HG03521 (cell line): Measurements from ENCODE around the gene STYXL1.

Source experiments
- ATAC-seq: cut with Tn5 transposase; IDR thresholded peaks from one replicate; pipeline ENCODE4 v1.9.1; 2021; ENCODE audit warnings: mild to moderate bottlenecking, moderate library complexity; ENCODE audit not compliant: unreplicated experiment

The STYXL1 gene

DNA sequence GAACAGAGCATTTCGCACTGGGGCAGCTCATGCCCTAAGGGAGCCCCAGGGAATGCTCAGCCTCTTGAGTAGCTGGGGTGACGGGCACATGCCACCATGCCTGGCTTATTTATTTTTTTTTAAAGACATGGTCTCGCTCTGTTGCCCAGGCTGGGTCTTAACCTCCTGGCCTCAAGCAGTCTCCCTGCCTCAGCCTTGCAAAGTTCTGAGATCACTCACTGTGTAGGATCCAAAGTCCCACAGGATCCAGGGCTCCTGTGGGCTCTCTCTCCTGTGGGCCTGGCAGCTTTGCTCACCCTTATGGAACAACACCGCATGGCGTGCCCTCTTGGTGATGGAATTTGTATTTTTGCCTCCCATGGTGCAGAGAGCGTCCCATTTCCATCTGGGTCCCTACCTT lies 87.4 kb downstream of the STYXL1 start:
- no peak for ATAC-seq

- ATAC-seq = no peak
Observed at GRCh38 chr7:75958802-75959543, 88.8 kb downstream of the STYXL1 start.

GRCh38 chr7:75957021-75957736 lies 90.6 kb downstream of the STYXL1 start:
- ATAC-seq = no peak

DNA sequence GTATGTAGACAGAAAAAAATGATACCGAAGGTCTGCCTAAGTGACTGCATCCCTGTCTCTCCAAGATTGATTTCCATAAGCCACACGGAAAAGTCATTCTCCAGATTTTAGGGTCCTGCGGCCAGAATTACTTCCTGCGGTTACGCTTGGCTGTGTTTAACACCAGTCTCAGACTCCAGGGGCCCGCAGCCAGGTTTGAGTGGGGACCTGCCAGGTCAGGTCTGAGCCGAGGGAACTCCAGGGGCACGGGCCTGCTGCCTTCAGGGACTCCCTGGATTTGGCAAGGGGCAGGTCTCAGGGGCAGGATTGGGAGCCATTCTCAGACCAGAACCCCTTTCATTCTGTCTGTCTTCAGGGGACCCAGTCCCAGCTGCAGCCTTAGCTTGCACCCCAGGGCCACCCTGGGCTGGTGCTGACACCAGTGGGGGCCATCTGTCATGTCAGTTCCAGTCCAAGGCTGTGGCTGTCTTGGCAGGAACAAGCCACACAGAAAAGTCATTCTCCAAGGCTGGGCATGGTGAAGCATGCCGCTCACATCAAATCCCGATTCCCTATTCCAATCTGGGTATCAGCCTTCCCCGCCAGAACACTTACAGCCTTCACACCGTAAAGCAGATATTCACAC lies 92.4 kb downstream of the STYXL1 start:
- ATAC-seq = no peak

- ATAC-seq = no peak
Observed at GRCh38 chr7:75953931-75954330, 93.9 kb downstream of the STYXL1 start.

- ATAC-seq = no peak
Observed at GRCh38 chr7:75953431-75953830, 94.4 kb downstream of the STYXL1 start.

DNA sequence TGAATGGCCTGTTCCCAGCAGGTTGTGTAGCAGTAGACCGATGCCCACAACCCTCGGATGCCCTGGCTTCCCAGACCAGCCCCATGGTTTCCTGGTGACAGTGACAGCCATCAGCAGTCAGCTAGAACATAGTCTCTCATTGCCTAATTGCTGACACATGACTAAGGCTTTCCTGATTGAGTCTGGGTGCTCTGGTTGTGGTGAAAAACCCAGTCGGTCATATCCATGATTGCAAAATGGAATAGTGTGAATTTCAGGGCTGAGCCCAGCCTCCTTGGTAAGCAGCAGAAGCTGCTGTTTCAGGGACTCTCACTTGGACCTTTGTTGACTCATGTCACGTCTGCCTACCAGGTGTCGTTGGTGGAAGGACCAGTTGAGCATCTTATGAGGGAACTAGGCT lies 96.3 kb downstream of the STYXL1 start:
- ATAC-seq = no peak

DNA sequence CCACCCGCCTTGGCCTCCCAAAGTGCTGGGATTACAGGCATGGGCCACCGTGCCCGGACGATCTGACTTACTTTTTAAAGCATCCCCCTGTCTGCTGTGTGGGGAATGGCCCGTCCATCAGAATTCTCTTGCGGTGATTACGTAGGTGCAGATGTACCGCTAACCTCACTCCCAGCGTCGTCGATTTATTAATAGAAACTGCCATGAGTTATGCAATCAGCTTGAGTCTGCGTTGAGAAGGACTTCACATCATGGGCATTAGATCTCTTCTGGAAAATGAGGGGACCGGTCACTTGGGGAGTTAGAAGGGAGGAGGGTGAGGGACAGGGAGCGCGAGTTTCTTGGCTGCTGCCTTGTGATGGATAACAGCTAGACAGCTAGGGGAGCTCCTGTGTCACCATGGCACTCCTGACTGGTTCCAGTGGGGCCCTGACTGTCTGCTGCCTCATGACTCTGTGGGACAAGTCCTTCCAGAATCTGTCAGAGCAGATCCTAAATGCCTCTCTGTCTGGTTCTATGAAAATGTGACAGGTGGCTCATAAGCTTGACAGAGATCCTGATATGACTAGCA lies 97.6 kb downstream of the STYXL1 start:
- no peak for ATAC-seq

DNA sequence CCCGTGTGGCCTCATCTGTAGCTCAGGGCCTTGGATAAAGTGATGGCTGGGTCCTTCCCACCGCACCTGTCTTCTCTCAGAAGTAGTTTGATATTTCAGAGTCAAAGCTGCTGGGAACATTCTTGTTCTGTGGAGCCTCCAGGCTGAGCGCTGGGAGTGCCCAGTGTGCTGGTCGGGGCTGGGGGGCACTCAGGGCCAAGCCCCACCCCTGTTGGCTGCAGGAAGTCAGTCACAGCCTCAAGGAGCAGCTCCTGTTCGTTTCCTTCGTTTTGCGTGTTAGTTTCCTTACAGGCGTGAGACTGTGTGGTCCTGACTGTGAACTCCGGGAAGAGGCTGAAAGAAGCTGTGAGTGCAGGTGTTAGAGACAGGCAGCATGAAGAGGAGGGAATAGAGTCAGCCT lies 99.6 kb downstream of the STYXL1 start:
- no peak for ATAC-seq
